ENCODE measurements around the gene ATRNL1.
"Not testable (repeated sequence)": the region's sequence is repeated elsewhere in the genome, so short reads cannot be mapped to it uniquely, and the experiment has no call there.

Gene ATRNL1

GRCh38 chr10:115774721-115775120 is 681.6 kb downstream of the ATRNL1 start:
- DNase-seq: no peak

DNA sequence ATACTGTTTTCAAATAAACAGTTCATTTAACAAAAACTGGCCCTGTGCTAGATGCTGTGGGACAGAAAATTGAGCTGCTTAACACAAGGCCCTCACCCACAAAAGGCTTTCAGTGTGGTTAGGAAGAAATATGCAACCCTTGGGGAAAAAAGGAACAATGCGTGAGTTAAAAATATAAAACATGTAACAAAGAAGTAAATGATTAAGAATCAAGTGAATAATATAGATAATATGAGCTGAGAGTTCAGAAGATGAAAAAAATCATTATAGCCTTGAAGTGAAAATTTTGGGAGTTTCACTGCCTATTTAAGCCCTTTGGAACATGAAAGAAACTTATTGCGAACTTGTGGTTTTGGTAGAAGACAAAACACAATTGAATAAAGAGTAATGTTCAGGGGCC is 684.5 kb downstream of the ATRNL1 start:
- DNase-seq: no peak

GRCh38 chr10:115790220-115790619 is 697.1 kb downstream of the ATRNL1 start:
- DNase-seq: no peak

DNA sequence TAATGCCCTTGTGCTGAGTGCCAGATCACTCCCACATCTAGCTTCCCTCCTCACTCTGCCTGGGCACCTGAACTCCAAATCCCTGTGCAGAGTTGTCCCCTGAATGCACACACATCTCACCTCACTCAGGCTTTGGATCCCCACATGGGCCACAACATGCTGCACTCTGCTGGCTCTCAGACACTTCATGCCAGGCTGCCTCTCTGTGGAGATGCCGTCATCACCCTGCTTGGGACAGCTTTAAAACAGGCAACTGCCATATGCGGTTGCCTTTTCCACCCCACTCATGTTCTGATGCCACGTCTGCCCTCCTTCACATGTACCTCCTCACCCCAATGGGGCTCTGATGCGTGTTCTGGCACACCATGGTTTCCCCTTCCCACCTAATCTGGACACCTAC is 702.8 kb downstream of the ATRNL1 start:
- no peak for DNase-seq

DNA sequence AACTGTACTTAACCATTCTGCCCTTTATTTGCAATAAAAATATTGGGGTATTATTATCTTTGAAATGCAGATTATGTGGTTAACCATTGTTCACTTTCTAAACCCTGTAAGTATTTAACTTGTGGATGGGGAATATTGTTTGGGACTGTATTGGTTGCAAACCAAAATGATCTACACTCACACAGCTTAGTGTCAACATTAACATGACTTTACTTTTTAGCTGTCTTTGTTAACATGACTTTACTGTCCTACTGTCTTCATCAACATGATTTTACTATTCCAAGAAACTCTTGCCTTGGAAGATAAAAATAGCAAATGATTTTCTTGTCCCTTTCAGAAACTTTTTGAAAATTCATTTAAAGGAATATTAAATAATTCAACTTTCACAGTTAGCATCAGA is 708.3 kb downstream of the ATRNL1 start:
- DNase-seq: no peak

DNA sequence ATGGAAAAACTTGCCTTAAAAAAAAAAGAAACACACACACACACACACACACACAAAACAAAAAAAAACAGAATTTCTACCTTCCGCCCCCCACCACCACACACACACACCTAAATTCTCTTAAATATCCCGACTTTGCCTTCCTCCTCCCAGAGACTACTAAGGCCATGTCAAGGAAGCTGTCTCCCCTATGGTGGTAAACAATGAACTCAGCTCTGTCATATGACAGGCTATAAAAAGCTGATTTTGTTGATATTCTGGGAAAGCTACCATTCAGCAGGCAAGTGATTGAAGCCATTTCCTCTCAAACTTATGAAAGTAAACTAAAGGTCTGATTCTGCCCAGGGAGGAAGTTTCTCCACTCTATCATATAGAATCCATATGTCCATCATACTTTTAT is 708.8 kb downstream of the ATRNL1 start:
- DNase-seq: no peak

DNA sequence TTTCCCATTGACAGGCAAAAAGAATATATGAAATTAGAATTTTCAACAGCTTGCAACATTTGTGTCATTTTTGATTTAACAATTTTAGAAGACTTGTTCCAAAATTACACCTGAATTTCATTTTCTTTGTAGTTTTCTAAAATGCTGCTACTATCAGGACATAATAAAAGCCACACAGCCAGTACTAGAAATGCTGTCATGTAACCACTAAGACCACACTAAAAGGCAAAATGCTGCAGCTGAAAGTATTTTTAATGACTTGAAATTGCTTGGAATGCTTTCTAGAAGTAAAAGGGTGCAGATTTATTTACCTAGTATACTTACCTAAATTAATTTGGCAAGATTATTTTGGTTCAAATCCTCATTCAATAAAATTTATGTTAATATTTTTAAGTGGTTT is 709.7 kb downstream of the ATRNL1 start:
- DNase-seq: no peak

GRCh38 chr10:115814542-115814941 is 721.4 kb downstream of the ATRNL1 start:
- DNase-seq: no peak

- DNase-seq: no peak
Measured at GRCh38 chr10:115818012-115818411, 724.8 kb downstream of the ATRNL1 start.

- no peak for DNase-seq
Measured at GRCh38 chr10:115826396-115826795, 733.2 kb downstream of the ATRNL1 start.

DNA sequence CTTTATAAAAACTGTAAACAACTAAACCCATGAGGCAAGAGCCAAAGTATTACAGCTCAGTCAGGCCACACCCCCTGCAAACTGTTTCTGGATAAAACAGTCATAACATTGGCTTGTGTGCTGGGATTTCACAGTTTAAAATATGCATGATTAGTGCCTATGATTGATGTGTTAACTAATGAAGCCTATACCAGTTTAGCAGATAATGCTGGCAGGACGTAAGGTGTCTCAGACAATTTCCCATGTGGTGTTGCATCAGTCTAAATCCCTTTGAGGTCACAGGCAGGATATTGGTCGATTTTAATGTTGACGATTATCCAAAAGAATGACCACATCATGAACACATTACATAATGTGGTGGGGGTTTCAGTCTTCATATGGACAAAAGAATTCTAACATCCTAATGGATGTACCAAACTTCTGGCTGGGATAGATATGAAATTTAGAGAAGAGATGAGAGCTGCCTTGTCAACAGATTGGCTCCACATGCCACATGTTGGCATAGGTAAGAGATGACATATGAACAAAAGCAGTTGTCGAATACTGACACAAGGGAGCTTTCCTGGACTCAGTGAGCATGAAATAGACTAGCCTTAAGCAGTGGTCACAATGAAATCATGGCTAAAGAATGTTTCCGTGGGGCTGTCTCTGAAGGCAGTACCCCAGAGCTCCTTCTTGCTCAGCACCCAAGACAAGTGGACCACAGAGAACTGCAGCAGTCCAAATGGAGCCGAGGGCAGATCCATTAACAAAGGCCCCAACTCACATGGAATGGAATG is 734.3 kb downstream of the ATRNL1 start:
- DNase-seq: peak; percentile 46

- DNase-seq: not testable (repeated sequence)
Measured at GRCh38 chr10:115828182-115828581, 735.0 kb downstream of the ATRNL1 start.

DNA sequence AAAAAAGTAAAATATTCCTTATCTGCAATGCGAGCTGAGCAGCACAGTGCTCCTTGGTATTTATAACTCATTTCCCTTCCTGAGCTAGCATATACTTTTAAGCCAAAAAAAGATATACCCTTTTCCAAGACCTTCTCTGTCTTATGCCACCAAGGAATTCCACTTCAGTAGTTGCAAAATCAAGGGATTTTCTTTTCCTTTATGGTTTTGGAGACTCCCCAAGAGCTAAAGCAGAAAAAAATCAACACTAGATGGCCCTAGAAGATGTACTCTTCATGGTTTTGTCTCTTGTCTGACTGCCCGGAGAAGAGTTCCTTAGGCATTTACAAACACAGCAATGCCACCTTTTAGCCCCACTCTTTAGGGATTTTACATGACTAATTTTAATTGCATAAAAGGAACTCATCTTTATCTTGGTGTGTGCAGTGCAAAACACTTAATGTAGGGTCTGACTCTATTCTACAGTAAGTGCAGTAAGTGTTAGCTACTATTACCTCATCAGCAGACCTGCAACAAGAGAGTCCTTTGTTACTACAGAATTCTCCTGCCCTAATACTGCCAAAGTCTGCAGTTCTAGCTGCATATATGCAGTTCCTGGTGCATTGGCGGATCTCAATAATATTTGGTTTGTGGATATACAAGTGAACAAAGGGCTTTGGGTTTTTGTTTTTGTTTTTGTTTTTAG is 736.5 kb downstream of the ATRNL1 start:
- peak; percentile 14 for DNase-seq

- no peak for DNase-seq
Measured at GRCh38 chr10:115830265-115830970, 737.3 kb downstream of the ATRNL1 start.

GRCh38 chr10:115831016-115831415 is 737.9 kb downstream of the ATRNL1 start:
- DNase-seq: no peak

DNA sequence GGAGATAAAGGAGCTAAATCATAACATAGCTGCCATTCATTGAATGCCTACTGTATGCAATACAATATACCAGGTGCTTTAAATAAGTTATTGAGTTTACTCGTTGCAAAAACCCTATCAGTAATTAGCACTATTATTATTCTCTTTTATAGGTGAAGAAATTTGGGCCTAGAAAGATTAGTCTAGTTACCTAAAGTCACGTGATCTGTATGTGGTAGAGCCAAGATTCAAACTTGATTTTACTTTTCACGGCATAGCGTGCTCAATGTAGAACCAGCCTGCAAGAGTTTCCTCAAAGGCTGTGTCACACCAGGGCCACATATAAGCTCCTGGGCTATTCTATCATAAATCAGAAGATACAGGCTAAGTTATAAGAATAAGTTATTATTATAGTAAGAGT is 740.0 kb downstream of the ATRNL1 start:
- no peak for DNase-seq

DNA sequence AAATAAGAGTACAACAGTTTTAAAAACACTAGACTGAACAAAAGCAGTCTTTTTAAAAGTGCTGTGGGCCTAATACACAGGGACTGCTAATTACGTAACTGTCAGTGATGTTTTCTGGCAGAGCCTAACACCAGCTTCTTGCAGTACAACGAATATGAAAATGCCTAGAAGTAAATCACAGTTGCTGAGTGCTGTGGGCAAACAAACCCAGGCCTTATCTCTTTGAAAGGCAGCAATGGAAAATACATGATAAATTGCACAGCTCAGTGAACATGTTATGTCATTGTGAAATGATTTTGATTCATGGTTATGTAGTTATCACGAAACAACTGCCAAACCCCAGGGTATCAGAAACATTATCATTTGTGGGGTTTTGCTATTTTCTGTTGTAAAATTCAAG is 751.4 kb downstream of the ATRNL1 start:
- peak; percentile 31 for DNase-seq

DNA sequence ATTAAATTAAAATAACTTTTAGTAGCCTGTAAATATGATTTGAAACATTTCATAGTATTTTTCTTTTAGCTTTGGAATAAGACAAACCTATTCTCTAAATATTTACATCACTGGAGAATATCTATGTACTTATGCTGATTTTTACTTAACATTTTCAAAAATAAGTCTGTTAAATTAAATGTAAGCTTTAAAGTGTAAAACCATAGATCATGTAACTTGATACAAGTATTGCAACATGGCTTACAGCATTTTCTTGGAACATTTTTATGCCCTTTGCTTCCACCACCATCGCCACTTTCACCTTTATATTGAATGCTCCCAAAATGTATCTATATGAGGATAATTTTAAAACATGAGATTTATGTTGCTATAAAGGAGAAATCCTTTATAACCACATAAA is 752.8 kb downstream of the ATRNL1 start:
- no peak for DNase-seq

DNA sequence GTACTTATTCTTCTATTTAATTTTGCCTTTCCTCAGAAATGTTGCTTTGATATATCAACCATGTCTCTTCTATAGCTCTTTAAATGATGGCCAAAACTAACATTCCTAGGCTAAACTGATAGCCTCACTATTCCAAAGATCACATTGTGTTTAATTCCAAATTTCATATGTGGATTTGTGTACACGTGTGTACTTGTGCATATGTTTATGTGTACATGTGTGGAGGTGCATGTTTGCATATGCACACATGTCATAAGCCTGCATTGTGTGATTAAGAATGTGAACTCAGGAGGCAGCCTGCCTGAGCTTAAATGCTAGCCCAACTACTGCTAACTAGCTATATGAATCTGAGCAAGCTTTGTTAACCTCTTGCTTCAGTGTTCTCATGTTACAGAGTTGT is 753.4 kb downstream of the ATRNL1 start:
- DNase-seq: no peak

GRCh38 chr10:115849197-115849596 is 756.0 kb downstream of the ATRNL1 start:
- DNase-seq: peak; percentile 33

DNA sequence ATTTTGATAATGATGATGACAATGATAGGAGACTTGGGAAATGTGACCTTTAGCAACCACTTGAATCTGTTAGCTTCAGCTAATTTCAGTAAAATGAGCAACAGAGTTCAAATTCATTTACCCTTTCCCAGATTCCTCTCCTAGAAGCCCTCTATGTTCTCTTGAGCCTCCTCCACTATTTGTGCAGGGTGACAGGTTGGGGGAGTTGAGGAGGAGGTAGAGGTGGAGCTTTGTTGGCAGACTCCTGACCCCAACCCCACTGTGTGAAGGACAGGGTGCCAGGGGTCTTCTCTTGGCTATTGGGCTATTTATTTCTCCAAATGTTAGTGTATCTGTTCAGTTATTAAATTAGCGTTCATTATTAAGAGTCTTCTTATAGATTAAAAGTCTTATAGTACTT is 757.5 kb downstream of the ATRNL1 start:
- DNase-seq: no peak

- no peak for DNase-seq
Measured at GRCh38 chr10:115851695-115852094, 758.5 kb downstream of the ATRNL1 start.

DNA sequence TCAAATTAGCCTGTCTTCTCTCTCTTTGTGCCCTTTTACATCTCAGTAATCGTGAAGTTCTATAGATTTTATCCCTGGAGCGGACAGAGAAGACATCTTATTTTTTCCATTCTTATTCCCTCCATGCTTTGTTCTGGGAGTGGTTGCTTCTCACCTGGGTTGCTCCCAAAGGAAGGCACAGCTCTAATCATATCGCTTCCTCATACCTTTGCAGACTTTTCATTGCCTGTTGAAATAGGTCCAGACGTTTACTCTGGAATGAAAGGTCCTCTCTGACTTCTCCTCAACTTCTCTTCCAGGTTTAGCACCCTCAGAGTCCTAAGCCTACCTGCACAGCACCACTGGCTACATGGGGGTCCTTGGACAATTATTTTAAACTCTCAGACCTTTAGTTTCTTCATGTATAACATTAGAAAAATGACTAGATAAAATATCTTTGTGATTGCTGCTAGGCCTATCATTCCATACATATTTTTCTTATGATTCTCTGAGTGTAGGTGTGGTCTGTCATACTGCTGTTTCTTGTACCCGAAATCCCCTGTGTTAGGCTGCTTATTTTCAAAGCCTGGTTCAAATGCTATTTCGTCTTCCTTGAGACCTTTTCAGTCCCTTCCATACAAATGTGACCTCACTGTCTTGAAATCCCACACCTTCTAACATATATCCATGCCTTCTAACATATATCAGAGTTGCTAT is 761.7 kb downstream of the ATRNL1 start:
- peak; percentile 38 for DNase-seq

Data from kidney glomerular epithelial cell (primary cell).